HCT116 (cell line): ENCODE measurements around the gene RELL1.

Source experiments
- EZH2phosphoT487 ChIP-seq: fragments of 200-600 bp; IDR thresholded peaks from 2 replicates; pipeline ENCODE4 v1.6.1; 2018; ENCODE audit warnings: antibody characterized with exemption, borderline replicate concordance
- POLR2A ChIP-seq: IDR thresholded peaks from 2 replicates; pipeline ENCODE4 v1.7.0; 2011; ENCODE audit warnings: borderline replicate concordance; ENCODE audit not compliant: insufficient read depth, insufficient read length; ENCODE audit errors: extremely low read depth
- TF ChIP-seq, protein P1 (sequence below), 3 experiments: fragments of 200-600 bp in 1 of 3; sonication (generic) in 1 of 3; IDR thresholded peaks in 2 of 3; conservative IDR thresholded peaks in 1 of 3; 2 replicates each; pipeline ENCODE4 v1.5.1; 2012 to 2017; ENCODE audit warnings: low read depth in 2 of 3, low read length in 2 of 3, antibody characterized with exemption in 1 of 3, borderline replicate concordance in 1 of 3, control low read depth in 1 of 3, mild to moderate bottlenecking in 1 of 3, mixed read lengths in 1 of 3, mixed run types in 1 of 3, moderate library complexity in 1 of 3; ENCODE audit not compliant: insufficient read depth in 1 of 3

DNA sequence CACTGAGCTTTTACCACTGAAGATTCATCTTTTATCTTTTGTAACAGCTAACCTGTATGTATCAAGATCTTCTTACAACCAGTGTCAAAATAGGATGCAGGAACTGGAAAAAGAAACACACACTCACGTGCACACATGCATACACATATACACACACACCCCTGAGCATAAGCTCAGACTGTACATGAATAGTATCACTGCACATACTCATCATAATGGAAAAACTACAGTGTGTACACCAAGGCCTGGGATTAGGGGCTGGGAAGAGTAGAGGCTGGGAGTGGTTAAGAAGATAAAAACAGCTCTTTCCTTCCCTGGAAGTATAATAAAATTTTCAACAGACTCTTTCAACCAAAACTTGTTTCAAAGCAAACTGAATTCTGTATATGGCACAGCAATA, 73.4 kb downstream of the RELL1 start:
- TF ChIP-seq POLR2A = no peak
- no peak for TF ChIP-seq EZH2phosphoT487
- TF ChIP-seq, protein P1, sequence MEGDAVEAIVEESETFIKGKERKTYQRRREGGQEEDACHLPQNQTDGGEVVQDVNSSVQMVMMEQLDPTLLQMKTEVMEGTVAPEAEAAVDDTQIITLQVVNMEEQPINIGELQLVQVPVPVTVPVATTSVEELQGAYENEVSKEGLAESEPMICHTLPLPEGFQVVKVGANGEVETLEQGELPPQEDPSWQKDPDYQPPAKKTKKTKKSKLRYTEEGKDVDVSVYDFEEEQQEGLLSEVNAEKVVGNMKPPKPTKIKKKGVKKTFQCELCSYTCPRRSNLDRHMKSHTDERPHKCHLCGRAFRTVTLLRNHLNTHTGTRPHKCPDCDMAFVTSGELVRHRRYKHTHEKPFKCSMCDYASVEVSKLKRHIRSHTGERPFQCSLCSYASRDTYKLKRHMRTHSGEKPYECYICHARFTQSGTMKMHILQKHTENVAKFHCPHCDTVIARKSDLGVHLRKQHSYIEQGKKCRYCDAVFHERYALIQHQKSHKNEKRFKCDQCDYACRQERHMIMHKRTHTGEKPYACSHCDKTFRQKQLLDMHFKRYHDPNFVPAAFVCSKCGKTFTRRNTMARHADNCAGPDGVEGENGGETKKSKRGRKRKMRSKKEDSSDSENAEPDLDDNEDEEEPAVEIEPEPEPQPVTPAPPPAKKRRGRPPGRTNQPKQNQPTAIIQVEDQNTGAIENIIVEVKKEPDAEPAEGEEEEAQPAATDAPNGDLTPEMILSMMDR (IDR thresholded peaks at IDR 0.05 in 2 of 3, conservative IDR thresholded peaks at IDR 0.05 in 1 of 3; ENCODE audit: borderline replicate concordance in 1 of 3, insufficient read depth in 1 of 3, low read depth in 2 of 3, low read length in 2 of 3) = no peak
